WTC11 (cell line): ENCODE data around the gene IL16. TPM values are rescaled to one million over a fixed set of nuclear protein-coding genes. Genes with fewer than 3 reads are reported as not detected.

ENCODE experiments used
- ATAC-seq: fragments of 200-7000 bp; cut with Tn5 transposase; 2 replicates; pipeline ENCODE4 v1.10.0; 2021; ENCODE audit warnings: mild to moderate bottlenecking, moderate library complexity
- CTCF ChIA-PET: fragments of 300-600 bp; sonication (Branson Sonifier 250); formaldehyde crosslinking; loops from one replicate; lab custom pipeline; 2021; ENCODE audit warnings: antibody characterized with exemption; lab: Charles Lee
- POLR2A ChIA-PET: fragments of 350-600 bp; sonication (Branson Sonifier 250); formaldehyde crosslinking; loops from one replicate; lab custom pipeline; 2021; ENCODE audit warnings: antibody characterized with exemption; lab: Charles Lee
- DNase-seq: peaks from one replicate; pipeline ENCODE4 v3.0.0; 2021; ENCODE audit warnings: low spot score
- H3K27ac Mint-ChIP-seq: 2 replicates; pipeline ENCODE4 v1.8.0; 2021; ENCODE audit warnings: mixed read lengths
- H3K27me3 Mint-ChIP-seq: 2 replicates; pipeline ENCODE4 v1.8.0; 2021; ENCODE audit warnings: low read depth, mild to moderate bottlenecking, moderate library complexity, mixed read lengths
- H3K36me3 Mint-ChIP-seq: 2 replicates; pipeline ENCODE4 v1.8.0; 2021; ENCODE audit warnings: mixed read lengths
- H3K4me1 Mint-ChIP-seq: 2 replicates; pipeline ENCODE4 v1.8.0; 2022; ENCODE audit warnings: mixed read lengths
- H3K4me3 Mint-ChIP-seq: 2 replicates; pipeline ENCODE4 v1.8.0; 2021; ENCODE audit warnings: mild to moderate bottlenecking, moderate library complexity, mixed read lengths
- H3K9me3 Mint-ChIP-seq: 2 replicates; pipeline ENCODE4 v1.8.0; 2021; ENCODE audit warnings: mixed read lengths
- CBFB ChIP-seq: sonication (generic); formaldehyde crosslinking; IDR thresholded peaks from 2 replicates; pipeline ENCODE4 v1.8.1; 2022; ENCODE audit warnings: mild to moderate bottlenecking, low read depth, missing genetic modification reagents
- CREB1 ChIP-seq: sonication (generic); formaldehyde crosslinking; IDR thresholded peaks from 2 replicates; pipeline ENCODE4 v1.8.0; 2023; ENCODE audit warnings: mild to moderate bottlenecking, missing genetic modification reagents
- EMX1 ChIP-seq: fragments of 250-450 bp; sonication (Bioruptor Pico); IDR thresholded peaks from 2 replicates; pipeline ENCODE4 v1.8.0; 2021; ENCODE audit warnings: mild to moderate bottlenecking
- GABPB1 ChIP-seq: sonication (generic); formaldehyde crosslinking; IDR thresholded peaks from 2 replicates; pipeline ENCODE4 v1.8.1; 2023; ENCODE audit warnings: mild to moderate bottlenecking, missing genetic modification reagents
- HMGA2 ChIP-seq: fragments of 250-450 bp; sonication (Bioruptor Pico); IDR thresholded peaks from 2 replicates; pipeline ENCODE4 v1.4.0; 2021; ENCODE audit warnings: mild to moderate bottlenecking, moderate library complexity
- HMGXB4 ChIP-seq: sonication (generic); formaldehyde crosslinking; IDR thresholded peaks from 2 replicates; pipeline ENCODE4 v1.8.1; 2023; ENCODE audit warnings: mild to moderate bottlenecking, moderate library complexity, missing genetic modification reagents
- IRF2 ChIP-seq: sonication (generic); formaldehyde crosslinking; IDR thresholded peaks from 2 replicates; pipeline ENCODE4 v1.8.0; 2022; ENCODE audit warnings: low read depth, missing genetic modification reagents, borderline replicate concordance
- SMAD3 ChIP-seq: sonication (generic); formaldehyde crosslinking; IDR thresholded peaks from 2 replicates; pipeline ENCODE4 v1.8.0; 2022; ENCODE audit warnings: missing genetic modification reagents, mild to moderate bottlenecking, borderline replicate concordance
- SOX15 ChIP-seq: fragments of 250-450 bp; sonication (Bioruptor Pico); IDR thresholded peaks from 2 replicates; pipeline ENCODE4 v1.9.0; 2021; ENCODE audit warnings: mild to moderate bottlenecking
- TEAD1 ChIP-seq: sonication (generic); formaldehyde crosslinking; IDR thresholded peaks from 2 replicates; pipeline ENCODE4 v1.8.0; 2022; ENCODE audit warnings: mild to moderate bottlenecking, missing genetic modification reagents
- TEAD4 ChIP-seq: sonication (generic); formaldehyde crosslinking; IDR thresholded peaks from 2 replicates; pipeline ENCODE4 v1.8.0; 2022; ENCODE audit warnings: mild to moderate bottlenecking, missing genetic modification reagents
- USF2 ChIP-seq: sonication (generic); formaldehyde crosslinking; IDR thresholded peaks from 2 replicates; pipeline ENCODE4 v1.8.1; 2023; ENCODE audit warnings: mild to moderate bottlenecking, missing genetic modification reagents, moderate library complexity
- ZNF263 ChIP-seq: sonication (generic); formaldehyde crosslinking; IDR thresholded peaks from 2 replicates; pipeline ENCODE4 v1.8.1; 2022; ENCODE audit warnings: low read depth, mild to moderate bottlenecking, moderate library complexity, missing genetic modification reagents
- ZNF512 ChIP-seq: sonication (generic); formaldehyde crosslinking; IDR thresholded peaks from 2 replicates; pipeline ENCODE4 v1.8.1; 2022; ENCODE audit warnings: missing genetic modification reagents, borderline replicate concordance
- total RNA-seq: library from RNA; stranded (reverse); gene quantifications from 3 replicates; pipeline ENCODE4 v1.2.3, GENCODE V29; 2021
- TF ChIP-seq, protein P1 (sequence below): sonication (generic); formaldehyde crosslinking; conservative IDR thresholded peaks from 2 replicates; pipeline ENCODE4 v1.8.1; 2023; ENCODE audit warnings: mild to moderate bottlenecking, low read depth, missing genetic modification reagents, moderate library complexity
- TF ChIP-seq, protein P2 (sequence below): sonication (generic); formaldehyde crosslinking; IDR thresholded peaks from 2 replicates; pipeline ENCODE4 v1.8.1; 2022; ENCODE audit warnings: low read depth, missing genetic modification reagents, borderline replicate concordance
- TF ChIP-seq, protein P3 (sequence below): fragments of 250-450 bp; sonication (Bioruptor Pico); conservative IDR thresholded peaks from 2 replicates; pipeline ENCODE4 v1.9.0; 2021; ENCODE audit warnings: mild to moderate bottlenecking
- TF ChIP-seq, protein P4 (sequence below): sonication (generic); formaldehyde crosslinking; IDR thresholded peaks from 2 replicates; pipeline ENCODE4 v1.8.1; 2022; ENCODE audit warnings: mild to moderate bottlenecking, missing genetic modification reagents, moderate library complexity, borderline replicate concordance

The IL16 gene
- total RNA-seq, 1 experiment from 2014 or later = 0.61 TPM

DNA sequence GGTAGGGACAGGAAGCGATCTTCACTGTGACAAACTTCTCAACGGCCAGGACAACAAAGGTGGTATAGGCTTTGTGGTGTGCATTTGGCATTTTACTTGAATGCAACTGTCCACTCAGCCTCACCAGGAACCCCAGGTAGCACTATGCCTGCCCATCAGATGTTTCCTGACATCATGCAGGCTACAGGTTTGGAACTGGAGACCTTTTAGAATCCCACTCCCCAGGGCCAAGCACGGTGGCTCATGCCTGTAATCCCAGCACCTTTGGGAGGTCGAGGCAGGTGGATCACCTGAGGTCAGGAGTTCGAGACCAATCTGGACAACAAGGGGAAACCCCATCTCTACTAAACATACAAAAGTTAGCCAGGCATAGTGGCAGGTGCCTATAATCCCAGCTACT, 117.7 kb downstream of the IL16 start (continued):
- TF ChIP-seq HMGXB4 (CRISPR knock-in tag) = no peak
- no peak for TF ChIP-seq USF2 (CRISPR knock-in tag)
- TF ChIP-seq, all 79 proteins: peak for 0

DNA sequence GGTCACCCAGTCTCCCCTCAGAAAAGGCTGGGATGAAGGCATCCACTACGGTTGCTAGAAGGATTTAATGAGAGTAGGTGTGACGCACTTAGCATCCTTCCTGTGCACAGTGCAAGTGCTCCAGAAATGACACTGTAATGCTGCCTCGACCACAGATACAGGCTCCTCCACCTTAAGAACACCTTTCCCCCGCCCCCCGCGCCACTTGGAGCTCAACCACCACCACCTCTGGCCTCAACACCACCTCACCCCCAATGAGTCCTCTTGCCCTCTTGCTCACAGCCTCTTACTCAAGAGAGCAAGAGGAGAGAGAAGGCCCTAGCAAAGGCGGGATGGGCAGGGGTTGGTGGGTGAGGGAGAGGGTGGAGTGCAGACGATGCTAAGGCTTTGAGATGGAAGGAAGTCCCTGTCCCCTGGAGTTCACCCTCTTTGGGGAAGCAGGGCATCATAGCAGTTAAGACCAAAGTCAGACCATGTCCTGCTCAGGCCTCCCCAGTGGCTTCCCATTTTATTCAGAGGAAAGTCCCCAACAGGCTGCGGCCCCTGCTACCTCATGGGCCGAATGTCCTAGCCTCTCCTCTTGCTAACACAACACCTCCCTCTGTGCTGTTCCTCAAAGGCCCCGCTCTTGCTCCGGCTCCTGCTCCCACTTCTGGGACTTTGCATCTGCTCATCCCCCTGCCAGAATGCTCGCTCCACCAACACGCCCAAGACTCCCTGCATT, 118.9 kb downstream of the IL16 start:
- no peak overlapping the region for H3K27ac Mint-ChIP-seq
- CTCF ChIA-PET = no interaction called here
- no peak for ATAC-seq
- no peaks in the 10 kb centered on the region for H3K9me3 Mint-ChIP-seq
- TF ChIP-seq IRF2 (no peak), ZNF512 (no peak), CREB1 (no peak), TEAD1 (no peak), SOX15 (CRISPR knock-in tag) (no peak), CBFB (CRISPR knock-in tag) (no peak), SMAD3 (no peak), TEAD4 (CRISPR knock-in tag) (no peak), HMGA2 (CRISPR knock-in tag) (no peak), EMX1 (no peak)
- TF ChIP-seq, protein P1, sequence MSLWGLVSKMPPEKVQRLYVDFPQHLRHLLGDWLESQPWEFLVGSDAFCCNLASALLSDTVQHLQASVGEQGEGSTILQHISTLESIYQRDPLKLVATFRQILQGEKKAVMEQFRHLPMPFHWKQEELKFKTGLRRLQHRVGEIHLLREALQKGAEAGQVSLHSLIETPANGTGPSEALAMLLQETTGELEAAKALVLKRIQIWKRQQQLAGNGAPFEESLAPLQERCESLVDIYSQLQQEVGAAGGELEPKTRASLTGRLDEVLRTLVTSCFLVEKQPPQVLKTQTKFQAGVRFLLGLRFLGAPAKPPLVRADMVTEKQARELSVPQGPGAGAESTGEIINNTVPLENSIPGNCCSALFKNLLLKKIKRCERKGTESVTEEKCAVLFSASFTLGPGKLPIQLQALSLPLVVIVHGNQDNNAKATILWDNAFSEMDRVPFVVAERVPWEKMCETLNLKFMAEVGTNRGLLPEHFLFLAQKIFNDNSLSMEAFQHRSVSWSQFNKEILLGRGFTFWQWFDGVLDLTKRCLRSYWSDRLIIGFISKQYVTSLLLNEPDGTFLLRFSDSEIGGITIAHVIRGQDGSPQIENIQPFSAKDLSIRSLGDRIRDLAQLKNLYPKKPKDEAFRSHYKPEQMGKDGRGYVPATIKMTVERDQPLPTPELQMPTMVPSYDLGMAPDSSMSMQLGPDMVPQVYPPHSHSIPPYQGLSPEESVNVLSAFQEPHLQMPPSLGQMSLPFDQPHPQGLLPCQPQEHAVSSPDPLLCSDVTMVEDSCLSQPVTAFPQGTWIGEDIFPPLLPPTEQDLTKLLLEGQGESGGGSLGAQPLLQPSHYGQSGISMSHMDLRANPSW (CRISPR knock-in tag) = no peak
- TF ChIP-seq, protein P2, sequence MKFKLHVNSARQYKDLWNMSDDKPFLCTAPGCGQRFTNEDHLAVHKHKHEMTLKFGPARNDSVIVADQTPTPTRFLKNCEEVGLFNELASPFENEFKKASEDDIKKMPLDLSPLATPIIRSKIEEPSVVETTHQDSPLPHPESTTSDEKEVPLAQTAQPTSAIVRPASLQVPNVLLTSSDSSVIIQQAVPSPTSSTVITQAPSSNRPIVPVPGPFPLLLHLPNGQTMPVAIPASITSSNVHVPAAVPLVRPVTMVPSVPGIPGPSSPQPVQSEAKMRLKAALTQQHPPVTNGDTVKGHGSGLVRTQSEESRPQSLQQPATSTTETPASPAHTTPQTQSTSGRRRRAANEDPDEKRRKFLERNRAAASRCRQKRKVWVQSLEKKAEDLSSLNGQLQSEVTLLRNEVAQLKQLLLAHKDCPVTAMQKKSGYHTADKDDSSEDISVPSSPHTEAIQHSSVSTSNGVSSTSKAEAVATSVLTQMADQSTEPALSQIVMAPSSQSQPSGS (CRISPR knock-in tag) = no peak
- no peak for DNase-seq
- no peak overlapping the region for H3K4me3 Mint-ChIP-seq
- H3K27me3 Mint-ChIP-seq = no peaks in the 10 kb centered on the region; the same call in 1 of the 2 replicates
- POLR2A ChIA-PET = no interaction called here
- H3K36me3 Mint-ChIP-seq = peaks cover 27% of the 10 kb centered on the region
- H3K4me1 Mint-ChIP-seq = no peaks in the 10 kb centered on the region

- H3K4me3 Mint-ChIP-seq = no peak overlapping the region
- ATAC-seq = no peak
- POLR2A ChIA-PET = interaction anchor here (0.7 kb wide), 1 partner anchor 711 kb away, joined by 3 read pairs; no protein-coding TSS in a partner anchor
- peaks cover 28% of the 10 kb centered on the region for H3K36me3 Mint-ChIP-seq
- H3K4me1 Mint-ChIP-seq = no peaks in the 10 kb centered on the region
- CTCF ChIA-PET = interaction anchor here (0.7 kb wide), 1 partner anchor 41 kb away, joined by 3 read pairs; no protein-coding TSS in a partner anchor
- H3K27me3 Mint-ChIP-seq = no peaks in the 10 kb centered on the region; the same call in 1 of the 2 replicates
- TF ChIP-seq ZNF263 = no peak
- TF ChIP-seq, protein P3, sequence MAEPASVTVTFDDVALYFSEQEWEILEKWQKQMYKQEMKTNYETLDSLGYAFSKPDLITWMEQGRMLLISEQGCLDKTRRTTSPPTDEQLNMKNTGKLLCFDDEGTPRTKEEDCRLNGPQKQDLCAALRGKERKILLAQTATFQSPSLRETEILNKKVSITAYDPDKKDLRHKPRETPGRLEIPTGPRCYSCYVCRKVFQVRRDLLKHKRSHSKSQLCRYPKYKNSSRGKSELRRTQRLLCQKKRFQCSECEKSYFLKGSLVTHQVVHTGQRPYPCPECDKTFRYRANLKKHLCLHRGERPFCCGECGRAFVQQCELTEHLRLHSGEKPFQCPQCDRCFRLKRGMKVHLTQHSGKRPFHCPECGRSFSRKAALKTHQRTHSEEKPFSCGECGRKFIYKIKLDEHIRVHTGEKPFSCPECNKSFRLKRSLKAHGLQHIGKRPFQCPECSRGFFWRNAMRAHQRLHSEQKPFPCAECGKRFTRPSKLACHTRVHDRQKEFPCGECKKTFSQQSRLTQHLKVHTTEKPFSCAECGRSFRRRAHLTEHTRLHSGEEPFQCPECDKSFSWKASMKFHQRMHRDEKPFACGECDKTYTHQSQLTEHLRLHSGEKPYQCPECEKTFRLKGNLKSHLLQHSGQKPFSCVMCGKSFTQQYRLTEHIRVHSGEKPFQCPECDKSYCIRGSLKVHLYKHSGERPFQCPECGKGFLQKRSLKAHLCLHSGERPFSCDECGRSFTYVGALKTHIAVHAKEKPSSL = no peak
- TF ChIP-seq GABPB1 (CRISPR knock-in tag) = no peak
- TF ChIP-seq, protein P4, sequence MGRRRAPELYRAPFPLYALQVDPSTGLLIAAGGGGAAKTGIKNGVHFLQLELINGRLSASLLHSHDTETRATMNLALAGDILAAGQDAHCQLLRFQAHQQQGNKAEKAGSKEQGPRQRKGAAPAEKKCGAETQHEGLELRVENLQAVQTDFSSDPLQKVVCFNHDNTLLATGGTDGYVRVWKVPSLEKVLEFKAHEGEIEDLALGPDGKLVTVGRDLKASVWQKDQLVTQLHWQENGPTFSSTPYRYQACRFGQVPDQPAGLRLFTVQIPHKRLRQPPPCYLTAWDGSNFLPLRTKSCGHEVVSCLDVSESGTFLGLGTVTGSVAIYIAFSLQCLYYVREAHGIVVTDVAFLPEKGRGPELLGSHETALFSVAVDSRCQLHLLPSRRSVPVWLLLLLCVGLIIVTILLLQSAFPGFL (CRISPR knock-in tag) = no peak
- H3K9me3 Mint-ChIP-seq = no peaks in the 10 kb centered on the region
- no peak for DNase-seq
- H3K27ac Mint-ChIP-seq = no peak overlapping the region
Observed at GRCh38 chr15:81316267-81316666, 119.6 kb downstream of the IL16 start.
